HUES6 (cell line): ENCODE data around the gene IL10RA.
"Not testable (repeated sequence)": the region's sequence is repeated elsewhere in the genome, so short reads cannot be mapped to it uniquely, and the experiment has no call there.

ENCODE experiments used
- H3K27ac ChIP-seq: 2 replicates; pipeline ENCODE4 v1.7.0; 2013; ENCODE audit warnings: low read depth, mild to moderate bottlenecking, low read length, inconsistent platforms
- H3K27me3 ChIP-seq: 2 replicates; pipeline ENCODE4 v1.6.1; 2013; ENCODE audit warnings: low read length; ENCODE audit not compliant: control insufficient read depth, insufficient read depth
- H3K36me3 ChIP-seq: 2 replicates; pipeline ENCODE4 v1.6.1; 2013; ENCODE audit warnings: low read length; ENCODE audit not compliant: control insufficient read depth, insufficient read depth
- H3K4me1 ChIP-seq: 2 replicates; pipeline ENCODE4 v1.6.1; 2013; ENCODE audit warnings: low read length; ENCODE audit not compliant: control insufficient read depth, insufficient read depth
- H3K4me3 ChIP-seq: 2 replicates; pipeline ENCODE4 v1.5.1; 2013; ENCODE audit warnings: low read depth, low read length
- H3K9ac ChIP-seq: one replicate; pipeline ENCODE4 v1.6.1; 2013; ENCODE audit warnings: mild to moderate bottlenecking, low read length
- H3K9me3 ChIP-seq: 2 replicates; pipeline ENCODE4 v1.6.1; 2013; ENCODE audit warnings: low read depth, low read length; ENCODE audit not compliant: control insufficient read depth, insufficient read depth

The IL10RA gene

DNA sequence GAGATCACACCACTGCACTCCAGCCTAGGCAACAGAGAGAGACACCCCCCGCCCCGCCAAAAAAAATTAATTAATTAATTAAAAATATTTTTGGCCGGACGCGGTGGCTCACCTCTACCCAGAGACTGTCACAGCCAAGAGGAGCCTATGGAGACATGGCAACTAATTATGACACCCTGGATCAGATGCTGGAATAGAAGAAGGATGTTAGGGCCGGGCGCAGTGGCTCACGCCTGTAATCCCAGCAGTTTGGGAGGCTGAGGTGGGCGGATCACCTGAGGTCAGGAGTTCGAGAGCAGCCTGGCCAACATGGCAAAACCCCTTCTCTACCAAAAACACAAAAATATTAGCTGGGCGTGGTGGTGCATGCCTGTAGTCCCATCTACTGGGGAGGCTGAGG is 37.7 kb upstream of the IL10RA start:
- H3K4me3 ChIP-seq, H3K36me3 ChIP-seq, H3K9ac ChIP-seq, H3K27ac ChIP-seq, H3K9me3 ChIP-seq, H3K27me3 ChIP-seq, H3K4me1 ChIP-seq: not testable (repeated sequence)

DNA sequence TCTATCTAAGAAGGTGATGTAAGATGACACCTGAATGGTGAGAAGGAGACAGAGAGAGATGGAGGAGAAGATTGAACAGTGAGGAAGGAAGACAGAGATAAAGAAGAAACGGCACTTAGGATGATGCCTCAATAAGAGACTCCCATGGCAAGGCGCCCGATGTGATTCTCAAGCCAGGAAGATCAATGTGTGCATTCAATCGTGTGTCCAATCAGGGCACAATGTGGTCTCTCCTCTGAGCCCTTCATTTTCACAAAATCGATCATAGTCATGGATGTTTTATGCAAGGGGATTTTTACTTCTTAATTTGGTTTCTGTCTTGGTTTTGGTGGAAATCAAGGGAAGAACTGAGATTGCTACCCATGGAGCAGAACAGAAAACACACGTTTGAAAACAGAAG is 37.1 kb upstream of the IL10RA start:
- no peaks in the 10 kb centered on the region for H3K27me3 ChIP-seq
- no peaks in the 10 kb centered on the region for H3K9me3 ChIP-seq
- no peak overlapping the region for H3K9ac ChIP-seq
- no peaks in the 10 kb centered on the region for H3K36me3 ChIP-seq
- peaks cover 4% of the 10 kb centered on the region; the same call in 1 of the 2 replicates for H3K4me1 ChIP-seq
- no peak overlapping the region for H3K27ac ChIP-seq
- no peak overlapping the region for H3K4me3 ChIP-seq

DNA sequence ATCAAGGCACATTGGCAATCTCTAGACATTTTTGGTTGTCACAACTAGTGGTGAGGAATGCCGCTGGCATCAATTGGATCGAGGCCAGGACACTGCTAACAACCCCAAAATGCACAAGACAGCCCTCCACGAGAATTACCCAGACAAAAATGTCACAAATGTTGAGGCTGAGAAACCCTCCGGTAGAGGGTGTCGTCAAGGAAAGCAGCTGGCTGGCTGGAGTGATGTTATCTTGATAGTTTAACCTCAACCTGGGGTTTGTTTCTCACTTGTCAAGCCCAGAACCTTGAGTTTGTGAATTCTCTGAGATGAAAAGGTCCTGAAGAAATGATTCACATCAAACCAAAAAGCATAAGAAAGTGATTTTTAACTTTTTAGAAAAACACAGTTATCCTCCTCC is 35.9 kb upstream of the IL10RA start:
- no peak overlapping the region for H3K27ac ChIP-seq
- no peak overlapping the region for H3K9ac ChIP-seq

DNA sequence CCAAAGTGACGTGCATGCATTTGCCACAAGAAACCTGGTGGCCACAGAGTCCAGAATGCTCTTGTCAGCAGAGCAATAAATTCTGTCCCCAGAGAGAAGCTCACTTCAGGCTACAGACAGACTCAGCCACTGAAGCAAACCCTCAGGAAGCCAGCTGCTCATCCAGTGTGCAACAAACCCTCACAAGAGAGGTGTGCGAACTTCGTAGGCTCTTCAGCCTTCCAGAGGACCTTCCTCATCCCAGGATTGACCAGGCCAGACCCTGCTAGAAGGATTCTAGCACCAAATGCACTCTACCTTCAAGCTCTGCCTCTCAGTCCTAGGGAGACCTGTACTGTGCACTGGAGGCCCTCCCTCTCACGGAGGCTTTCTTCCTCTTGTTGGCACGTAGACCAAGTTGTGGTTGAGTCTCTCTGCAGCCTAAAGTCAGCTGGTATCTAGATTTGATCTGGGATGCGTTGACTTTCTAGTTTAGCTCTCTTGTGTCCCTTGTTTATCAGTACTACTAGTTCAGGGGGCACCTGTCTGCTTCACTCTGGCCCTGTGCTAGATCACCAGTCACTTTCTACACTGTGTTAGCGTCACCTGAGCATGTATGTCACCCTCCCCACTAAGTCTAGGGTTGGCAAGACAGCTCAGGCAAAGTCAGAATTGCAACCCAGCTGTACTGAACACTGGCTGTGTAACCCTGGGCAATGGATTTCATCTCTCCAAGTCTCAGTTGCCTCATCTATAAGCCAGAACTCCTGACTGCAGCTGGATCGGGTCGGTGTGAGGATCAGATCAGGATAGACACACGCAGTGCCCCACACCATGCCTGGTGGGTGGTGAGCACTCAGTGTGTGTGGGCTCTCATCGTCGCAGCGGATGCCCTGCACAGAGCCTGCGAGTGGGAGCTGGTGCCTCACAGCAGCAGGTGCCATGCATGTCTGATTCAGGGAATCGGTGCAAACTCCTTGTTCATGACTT is 34.9 kb upstream of the IL10RA start:
- Histone ChIP-seq H3K36me3 (no peaks in the 10 kb centered on the region), H3K27ac (no peak overlapping the region), H3K4me1 (peaks cover 4% of the 10 kb centered on the region; the same call in 1 of the 2 replicates), H3K9ac (no peak overlapping the region), H3K4me3 (no peak overlapping the region), H3K27me3 (no peaks in the 10 kb centered on the region), H3K9me3 (no peaks in the 10 kb centered on the region)

More for the DNA sequence above, 35.9 kb upstream of the IL10RA start:
- Histone ChIP-seq H3K9me3 (no peaks in the 10 kb centered on the region), H3K4me1 (peaks cover 4% of the 10 kb centered on the region; the same call in 1 of the 2 replicates), H3K36me3 (no peaks in the 10 kb centered on the region), H3K4me3 (no peak overlapping the region), H3K27me3 (no peaks in the 10 kb centered on the region)

DNA sequence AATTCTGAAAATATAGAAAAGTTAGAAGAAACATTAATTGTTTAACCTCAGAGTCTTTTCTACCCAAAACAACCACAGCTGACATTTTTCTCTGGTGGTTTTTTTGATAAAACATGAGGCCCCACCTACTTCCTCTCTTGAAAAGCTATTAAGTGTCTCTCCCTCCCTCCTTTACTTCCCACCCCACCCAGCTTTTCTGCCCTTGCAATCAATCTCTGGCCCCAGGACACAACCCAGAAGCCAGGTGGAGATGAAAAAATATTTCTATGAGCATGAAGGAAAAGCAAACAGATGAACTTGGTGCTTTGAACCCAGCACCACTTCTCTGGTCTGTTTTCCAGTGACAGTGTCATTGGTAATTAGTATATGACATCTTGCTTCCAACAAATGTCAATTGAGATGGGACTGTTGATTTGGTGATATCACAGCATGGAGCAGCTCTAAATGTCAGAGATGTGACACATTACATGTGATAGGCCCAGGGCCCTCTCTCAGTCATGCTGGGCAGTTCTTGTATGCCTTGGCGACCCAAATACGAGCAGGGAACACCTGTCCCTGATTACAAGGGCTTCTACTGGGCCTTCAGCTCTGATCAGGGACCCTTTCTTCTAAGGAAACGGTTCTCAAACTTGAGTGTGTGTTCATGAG is 33.0 kb upstream of the IL10RA start:
- Histone ChIP-seq H3K36me3 (no peaks in the 10 kb centered on the region), H3K4me3 (no peak overlapping the region), H3K4me1 (no peaks in the 10 kb centered on the region), H3K27ac (no peak overlapping the region), H3K9me3 (no peaks in the 10 kb centered on the region), H3K27me3 (no peaks in the 10 kb centered on the region), H3K9ac (no peak overlapping the region)

DNA sequence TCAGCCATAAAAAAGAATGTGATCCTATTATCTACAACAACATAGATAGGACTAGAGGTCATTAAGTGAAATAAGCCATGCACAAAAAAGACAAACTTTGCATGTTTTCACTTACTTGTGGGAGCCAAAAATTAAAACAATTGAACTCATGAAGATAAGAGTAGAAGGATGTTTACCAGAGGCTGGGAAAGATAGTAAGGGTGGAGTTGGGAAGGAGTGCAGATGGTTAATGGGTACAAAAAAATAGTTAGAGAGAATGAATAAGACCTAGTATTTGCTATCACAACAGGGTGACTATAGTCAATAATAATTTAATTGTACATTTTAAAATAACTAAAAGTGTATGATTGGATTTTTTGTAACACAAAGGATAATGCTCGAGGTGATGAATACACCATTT is 27.2 kb upstream of the IL10RA start:
- no peak overlapping the region for H3K9ac ChIP-seq
- H3K4me1 ChIP-seq: peaks cover 3% of the 10 kb centered on the region; the same call in 1 of the 2 replicates
- no peaks in the 10 kb centered on the region for H3K27me3 ChIP-seq
- no peak overlapping the region for H3K4me3 ChIP-seq
- no peaks in the 10 kb centered on the region for H3K9me3 ChIP-seq
- no peak overlapping the region for H3K27ac ChIP-seq
- no peaks in the 10 kb centered on the region for H3K36me3 ChIP-seq

DNA sequence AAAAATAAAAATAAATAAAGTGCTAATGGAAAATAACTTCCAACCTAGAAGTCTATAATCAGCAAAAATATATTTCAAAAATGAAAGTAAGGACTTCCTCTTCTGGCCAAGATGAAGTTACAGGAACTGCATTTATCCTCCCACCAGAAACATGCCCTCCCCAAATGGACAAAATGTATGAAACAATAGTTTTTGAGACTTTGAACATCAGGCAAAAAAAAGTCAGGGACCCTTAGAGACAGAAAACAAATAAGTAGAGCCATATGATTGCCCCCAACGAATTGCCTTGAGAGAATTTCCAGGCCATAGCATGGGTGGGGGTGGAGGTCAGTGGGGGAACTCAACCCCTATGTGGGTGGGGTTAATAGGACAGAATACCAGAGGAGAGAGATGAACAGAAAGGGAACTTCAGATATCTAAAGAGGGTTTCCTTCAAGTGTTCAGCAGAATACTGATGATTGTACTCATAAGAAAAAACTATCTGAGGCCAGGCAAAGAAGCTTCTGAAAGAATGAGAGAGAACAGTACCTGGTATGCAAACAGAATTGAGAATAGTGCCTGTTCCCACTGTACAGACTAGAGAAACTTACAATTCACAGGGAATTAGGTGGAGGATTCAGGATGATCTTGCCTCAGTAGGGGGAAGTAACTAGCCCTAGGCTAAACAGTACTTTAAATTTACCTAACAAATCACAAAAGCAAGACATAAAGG is 26.6 kb upstream of the IL10RA start:
- Histone ChIP-seq H3K27me3 (no peaks in the 10 kb centered on the region), H3K4me1 (peaks cover 3% of the 10 kb centered on the region; the same call in 1 of the 2 replicates), H3K36me3 (no peaks in the 10 kb centered on the region), H3K9me3 (no peaks in the 10 kb centered on the region), H3K9ac (no peak overlapping the region), H3K27ac (no peak overlapping the region), H3K4me3 (no peak overlapping the region)

DNA sequence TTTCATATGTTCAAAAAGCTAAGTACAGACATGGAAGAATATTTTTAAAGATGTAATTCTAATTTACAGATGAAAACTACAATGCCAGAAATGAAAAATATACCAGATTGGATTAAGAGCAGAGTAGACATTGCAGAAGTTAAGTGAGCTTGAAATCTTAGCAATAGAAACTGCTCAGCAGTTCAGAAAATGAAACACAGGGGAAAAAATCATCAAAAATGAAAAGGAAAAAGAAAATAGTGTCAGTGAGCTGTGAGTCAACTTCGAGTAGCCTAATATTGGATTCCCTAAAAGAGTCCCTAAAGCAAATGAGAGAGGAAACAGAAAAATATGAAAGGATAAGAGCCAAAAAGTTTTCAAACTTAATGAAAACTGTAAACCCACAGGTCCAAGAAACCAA is 25.8 kb upstream of the IL10RA start:
- Histone ChIP-seq H3K27ac (no peak overlapping the region), H3K4me1 (peaks cover 3% of the 10 kb centered on the region; the same call in 1 of the 2 replicates), H3K4me3 (no peak overlapping the region), H3K27me3 (no peaks in the 10 kb centered on the region), H3K36me3 (no peaks in the 10 kb centered on the region), H3K9me3 (no peaks in the 10 kb centered on the region), H3K9ac (no peak overlapping the region)

DNA sequence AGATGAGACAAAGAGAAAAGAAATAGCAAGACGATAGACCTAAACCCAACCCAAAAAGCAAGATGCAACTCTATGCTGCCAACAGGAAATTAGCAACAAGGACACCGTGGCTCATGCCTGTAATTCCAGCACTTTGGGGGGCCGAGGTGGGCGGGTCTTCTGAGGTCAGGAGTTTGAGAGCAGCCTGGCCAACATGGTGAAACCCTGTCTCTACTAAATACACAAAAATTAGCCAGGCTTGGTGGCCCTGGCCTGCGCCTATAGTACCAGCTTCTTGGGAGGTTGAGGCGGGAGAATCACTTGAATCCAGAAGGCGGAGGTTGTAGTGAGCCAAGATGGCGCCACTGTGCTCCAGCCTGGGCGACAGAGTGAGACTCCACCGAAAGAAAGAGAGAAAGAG is 24.3 kb upstream of the IL10RA start:
- Histone ChIP-seq H3K36me3 (no peaks in the 10 kb centered on the region), H3K9ac (no peak overlapping the region), H3K9me3 (no peaks in the 10 kb centered on the region), H3K27me3 (no peaks in the 10 kb centered on the region), H3K4me1 (peaks cover 3% of the 10 kb centered on the region; the same call in 1 of the 2 replicates), H3K4me3 (no peak overlapping the region), H3K27ac (no peak overlapping the region)

DNA sequence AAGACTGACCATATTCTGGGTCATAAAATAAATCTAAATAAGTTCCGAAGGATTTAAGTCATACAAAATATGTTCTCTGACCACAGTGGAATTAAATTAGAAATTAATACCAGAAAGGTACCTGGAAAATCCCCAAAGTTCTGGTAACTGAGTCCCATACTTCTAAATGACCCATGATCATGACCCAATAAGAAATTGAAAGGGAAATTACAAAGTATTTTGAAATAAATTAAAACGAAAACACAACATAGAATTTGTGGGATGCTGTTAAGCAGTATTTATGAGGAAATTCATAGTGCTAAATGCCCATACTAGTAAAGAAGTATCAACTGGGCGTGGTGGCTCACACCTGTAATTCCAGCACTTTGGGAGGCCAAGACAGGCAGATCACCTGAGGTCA is 23.4 kb upstream of the IL10RA start:
- no peaks in the 10 kb centered on the region for H3K36me3 ChIP-seq
- H3K27me3 ChIP-seq: no peaks in the 10 kb centered on the region
- no peak overlapping the region for H3K9ac ChIP-seq
- H3K9me3 ChIP-seq: no peaks in the 10 kb centered on the region
- no peak overlapping the region for H3K27ac ChIP-seq
- no peak overlapping the region for H3K4me3 ChIP-seq
- peaks cover 3% of the 10 kb centered on the region; the same call in 1 of the 2 replicates for H3K4me1 ChIP-seq
